Renal pelvis (tissue), 4 donors: Measurements from ENCODE around the gene HNRNPL. TPM values are rescaled to one million over a fixed set of nuclear protein-coding genes. Genes with fewer than 3 reads are reported as not detected.

Source experiments
- DNase-seq: peaks from one replicate; pipeline ENCODE4 v3.0.0-alpha.2; 2013
- polyA plus RNA-seq, 3 donors: library from polyadenylated mRNA; unstranded; fragments of 120-200 nt; gene quantifications; one replicate each; pipeline ENCODE4 v1.2.1, GENCODE V29; 2013; ENCODE audit not compliant: insufficient read length in 3 of 3

The HNRNPL gene
- polyA plus RNA-seq, 3 donors: 466 to 472 (median 471) TPM

- DNase-seq: no peak
Measured at GRCh38 chr19:38786572-38787265, 63.1 kb downstream of the HNRNPL start.

Other genes with a start within 250 kb of the HNRNPL start
- 1 to 10 TPM; 2.6 to 5.6 (median 4.7) TPM for gene MAP4K1, start 232.0 kb downstream of the HNRNPL start, polyA plus RNA-seq
- 100 to 1,000 TPM; 334 to 353 (median 345) TPM for gene EIF3K, start 230.8 kb downstream of the HNRNPL start, polyA plus RNA-seq
- 100 to 1,000 TPM; 701 to 787 (median 742) TPM for gene ACTN4, start 202.3 kb downstream of the HNRNPL start, polyA plus RNA-seq
- 10 to 100 TPM in 2 of 3 donors, 1 to 10 TPM in 1; 9.1 to 14.0 (median 12.9) TPM for gene CAPN12, start 105.5 kb downstream of the HNRNPL start, polyA plus RNA-seq
- gene LGALS7, start 76.5 kb downstream of the HNRNPL start, polyA plus RNA-seq: under 1 TPM in 1 of 3 donors, not detected in 2; 0.78 TPM
- 1 to 10 TPM; 2.0 to 3.2 (median 2.2) TPM for gene LGALS7B, start 60.8 kb downstream of the HNRNPL start, polyA plus RNA-seq
- 1 to 10 TPM; 1.3 to 2.4 (median 1.9) TPM for gene LGALS4, start 37.0 kb downstream of the HNRNPL start, polyA plus RNA-seq
- 100 to 1,000 TPM; 165 to 180 (median 174) TPM for gene ECH1, start 18.2 kb downstream of the HNRNPL start, polyA plus RNA-seq
- 10 to 100 TPM in 1 of 3 donors, 1 to 10 TPM in 2; 8.0 to 10.0 (median 9.6) TPM for gene RINL, start 28.3 kb upstream of the HNRNPL start, polyA plus RNA-seq
- gene SIRT2, start 49.6 kb upstream of the HNRNPL start, polyA plus RNA-seq: 10 to 100 TPM; 43.7 to 53.7 (median 51.2) TPM
- 10 to 100 TPM in 2 of 3 donors, 1 to 10 TPM in 1; 9.7 to 12.2 (median 11.5) TPM for gene NFKBIB, start 50.0 kb upstream of the HNRNPL start, polyA plus RNA-seq
- gene CCER2, start 62.2 kb upstream of the HNRNPL start, polyA plus RNA-seq: 1 to 10 TPM in 1 of 3 donors, under 1 TPM in 2; 0.63 to 1.1 (median 0.86) TPM
- gene SARS2, start 80.8 kb upstream of the HNRNPL start, polyA plus RNA-seq: 10 to 100 TPM; 48.7 to 64.8 (median 62.2) TPM
- 10 to 100 TPM; 25.3 to 31.2 (median 30.9) TPM for gene MRPS12, start 81.0 kb upstream of the HNRNPL start, polyA plus RNA-seq
- 100 to 1,000 TPM in 2 of 3 donors, 10 to 100 TPM in 1; 66.1 to 106 (median 106) TPM for gene FBXO17, start 125.8 kb upstream of the HNRNPL start, polyA plus RNA-seq
- 1 to 10 TPM; 7.8 to 10.0 (median 8.7) TPM for gene FBXO27, start 182.6 kb upstream of the HNRNPL start, polyA plus RNA-seq
- under 1 TPM; 0.29 to 0.75 (median 0.67) TPM for gene ACP7, start 234.4 kb upstream of the HNRNPL start, polyA plus RNA-seq